Kidney (tissue), 14 donors: Measurements from ENCODE around the gene CD58. TPM values are rescaled to one million over a fixed set of nuclear protein-coding genes. Genes with fewer than 3 reads are reported as not detected.

Experiments
- DNase-seq, 5 donors: peaks; one replicate each; pipeline ENCODE4 v3.0.0-alpha.2; 2013 to 2020
- FAIRE-seq: peaks from 2 replicates; lab custom pipeline; 2012; peaks lifted over from hg19 to GRCh38; lab: Jason Lieb, UNC
- H3K27ac ChIP-seq, 2 donors: one replicate each; pipeline ENCODE4 v1.7.0; 2013; ENCODE audit warnings: low read depth in 2 of 2, low read length in 2 of 2, inconsistent platforms in 1 of 2
- H3K27me3 ChIP-seq: one replicate; pipeline ENCODE4 v1.7.1; 2013; ENCODE audit warnings: low read length, inconsistent platforms; ENCODE audit not compliant: control insufficient read depth, insufficient read depth
- H3K36me3 ChIP-seq, 3 donors: one replicate each; pipeline versions ENCODE4 v1.7.0 to v1.7.1; 2013; ENCODE audit warnings: low read length in 3 of 3, control low read depth in 1 of 3, inconsistent platforms in 1 of 3; ENCODE audit not compliant: insufficient read depth in 3 of 3, control insufficient read depth in 2 of 3
- H3K4me1 ChIP-seq, 3 donors: one replicate each; pipeline versions ENCODE4 v1.7.0 to v1.7.1; 2013; ENCODE audit warnings: low read length in 3 of 3, inconsistent platforms in 1 of 3, low read depth in 1 of 3; ENCODE audit not compliant: control insufficient read depth in 2 of 3, insufficient read depth in 2 of 3
- H3K4me3 ChIP-seq, 3 donors: one replicate each; pipeline versions ENCODE4 v1.7.0 to v1.8.1; 2013; ENCODE audit warnings: low read length in 3 of 3, control low read depth in 1 of 3, inconsistent platforms in 1 of 3
- H3K9ac ChIP-seq, 3 donors: one replicate each; pipeline versions ENCODE4 v1.7.0 to v1.7.1; 2013; ENCODE audit warnings: low read length in 3 of 3, control low read depth in 1 of 3, inconsistent platforms in 1 of 3
- H3K9me3 ChIP-seq, 3 donors: one replicate each; pipeline versions ENCODE4 v1.7.0 to v1.7.1; 2013; ENCODE audit warnings: low read length in 3 of 3, control low read depth in 1 of 3, inconsistent platforms in 1 of 3; ENCODE audit not compliant: control insufficient read depth in 2 of 3, insufficient read depth in 1 of 3
- intact Hi-C: fragments of 100-400 bp; cut with DNase I; formaldehyde crosslinking; loops from one replicate; pipeline ENCODE4 v1.11.1; 2022
- polyA plus RNA-seq: library from polyadenylated mRNA; stranded (reverse); fragments of 350-450 nt; fragmentation: Illumina TruSeq; extraction: RNeasy Lipid Tissue Mini Kit (QIAGEN cat#74804); gene quantifications from one replicate; pipeline ENCODE4 v1.2.3, GENCODE V29; 2014; ENCODE audit warnings: low read depth, low replicate concordance; ENCODE audit not compliant: insufficient read depth
- total RNA-seq: library from RNA; stranded (reverse); fragmentation: NEBNext Ultra II Directional; extraction: Animal tissue kit (Norgen Biotek cat#: 25700); gene quantifications from one replicate; pipeline ENCODE4 v1.2.1, GENCODE V29; 2021
- TF ChIP-seq, protein P1 (sequence below): IDR thresholded peaks from 3 replicates; pipeline ENCODE4 v1.5.1; 2012; ENCODE audit warnings: mild to moderate bottlenecking, moderate library complexity, borderline replicate concordance; ENCODE audit not compliant: insufficient read depth; ENCODE audit errors: extremely low read depth
- donor health status: control.
- donor health status: control.
- donor health status: control.
- donor health status: control.
- donor health status: control.
- donor health status: DM: yes; HTN: yes; CAD: no.
- donor health status: Normal renal cell carcinoma (clear cell type).

The CD58 gene
- total and polyA plus RNA-seq, 2 donors from 2014 or later, result 27.4 to 36.6 TPM

- no peak for DNase-seq
- no peaks in the 10 kb centered on the region for H3K4me1 ChIP-seq
- H3K27ac ChIP-seq, result no peak overlapping the region
- no peaks in the 10 kb centered on the region for H3K36me3 ChIP-seq
- no peak overlapping the region for H3K4me3 ChIP-seq
- no peaks in the 10 kb centered on the region for H3K27me3 ChIP-seq
- TF ChIP-seq, protein P1, sequence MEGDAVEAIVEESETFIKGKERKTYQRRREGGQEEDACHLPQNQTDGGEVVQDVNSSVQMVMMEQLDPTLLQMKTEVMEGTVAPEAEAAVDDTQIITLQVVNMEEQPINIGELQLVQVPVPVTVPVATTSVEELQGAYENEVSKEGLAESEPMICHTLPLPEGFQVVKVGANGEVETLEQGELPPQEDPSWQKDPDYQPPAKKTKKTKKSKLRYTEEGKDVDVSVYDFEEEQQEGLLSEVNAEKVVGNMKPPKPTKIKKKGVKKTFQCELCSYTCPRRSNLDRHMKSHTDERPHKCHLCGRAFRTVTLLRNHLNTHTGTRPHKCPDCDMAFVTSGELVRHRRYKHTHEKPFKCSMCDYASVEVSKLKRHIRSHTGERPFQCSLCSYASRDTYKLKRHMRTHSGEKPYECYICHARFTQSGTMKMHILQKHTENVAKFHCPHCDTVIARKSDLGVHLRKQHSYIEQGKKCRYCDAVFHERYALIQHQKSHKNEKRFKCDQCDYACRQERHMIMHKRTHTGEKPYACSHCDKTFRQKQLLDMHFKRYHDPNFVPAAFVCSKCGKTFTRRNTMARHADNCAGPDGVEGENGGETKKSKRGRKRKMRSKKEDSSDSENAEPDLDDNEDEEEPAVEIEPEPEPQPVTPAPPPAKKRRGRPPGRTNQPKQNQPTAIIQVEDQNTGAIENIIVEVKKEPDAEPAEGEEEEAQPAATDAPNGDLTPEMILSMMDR, result no peak
- intact Hi-C loops, result no loop called here
- FAIRE-seq, result no peak
- no peak overlapping the region for H3K9ac ChIP-seq
- no peaks in the 10 kb centered on the region for H3K9me3 ChIP-seq
Measured at GRCh38 chr1:116525440-116525839, 45.4 kb downstream of the CD58 start.

DNA sequence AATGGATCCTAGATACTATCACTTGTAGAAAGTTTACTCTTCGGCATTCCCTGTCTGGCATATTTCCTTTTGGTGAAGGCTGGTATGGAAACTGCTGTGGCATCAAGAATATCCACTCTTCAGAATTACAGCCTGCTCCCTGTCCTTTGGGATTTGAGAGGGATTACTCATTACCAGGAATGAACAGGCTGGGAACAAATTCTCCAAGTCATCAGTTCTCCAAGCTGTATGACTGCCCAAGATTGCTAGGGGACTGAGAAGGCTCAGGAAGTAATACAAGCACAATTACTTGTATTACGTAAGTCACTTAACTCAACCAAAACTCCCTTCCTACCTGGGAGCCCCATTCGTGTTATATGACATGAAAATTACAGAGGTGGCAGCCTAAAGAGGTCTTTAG lies 49.6 kb downstream of the CD58 start:
- intact Hi-C loops, result no loop called here
- Histone ChIP-seq H3K27me3 (no peaks in the 10 kb centered on the region), H3K4me1 (no peaks in the 10 kb centered on the region), H3K9ac (no peak overlapping the region), H3K9me3 (no peaks in the 10 kb centered on the region), H3K4me3 (no peak overlapping the region), H3K27ac (peak overlapping the region in 1 of 2 donors; percentile 39), H3K36me3 (peaks cover 0 to 4% (median 0%) of the 10 kb centered on the region in 3 donors)
- DNase-seq (peak in 1 of 5 donors; percentile 19), FAIRE-seq (no peak)
- TF ChIP-seq, protein P1, result no peak

DNA sequence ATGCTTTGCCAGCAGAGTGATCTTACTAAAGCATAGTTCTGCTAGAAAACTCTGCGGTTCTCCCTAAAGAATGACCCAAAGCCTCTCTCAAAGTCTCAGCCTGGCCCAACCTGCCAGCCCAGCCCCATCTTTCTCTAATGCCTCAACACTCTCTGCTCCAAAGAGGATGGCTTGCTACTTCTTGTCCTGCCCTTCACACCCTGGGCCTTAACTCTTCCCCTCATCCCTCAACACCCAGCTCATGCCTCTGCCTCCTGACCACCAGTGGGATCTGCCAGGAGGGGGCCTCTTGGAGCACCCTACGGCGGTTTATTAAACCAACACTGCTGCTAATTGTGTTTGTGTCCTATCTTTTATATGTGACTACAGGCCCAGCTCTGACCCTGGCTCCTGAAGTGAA lies 52.4 kb downstream of the CD58 start:
- no peak for FAIRE-seq
- intact Hi-C loops, result no loop called here
- no peak for DNase-seq
- no peak overlapping the region for H3K4me3 ChIP-seq
- no peak overlapping the region for H3K27ac ChIP-seq
- peaks cover 0 to 4% (median 0%) of the 10 kb centered on the region in 3 donors for H3K36me3 ChIP-seq
- H3K4me1 ChIP-seq, result no peaks in the 10 kb centered on the region
- H3K9me3 ChIP-seq, result no peaks in the 10 kb centered on the region
- no peaks in the 10 kb centered on the region for H3K27me3 ChIP-seq
- TF ChIP-seq, protein P1, result no peak
- no peak overlapping the region for H3K9ac ChIP-seq

- Histone ChIP-seq H3K9ac (no peak overlapping the region), H3K36me3 (peaks cover 0 to 4% (median 0%) of the 10 kb centered on the region in 3 donors), H3K27ac (no peak overlapping the region), H3K4me1 (no peaks in the 10 kb centered on the region), H3K4me3 (no peak overlapping the region), H3K27me3 (no peaks in the 10 kb centered on the region), H3K9me3 (no peaks in the 10 kb centered on the region)
- TF ChIP-seq, protein P1, result no peak
- FAIRE-seq (no peak), DNase-seq (no peak)
- intact Hi-C loops, result no loop called here
Measured at GRCh38 chr1:116516631-116517030, 54.2 kb downstream of the CD58 start.
